ENCODE data around the gene BNIP1.
"Not testable (repeated sequence)": the region's sequence is repeated elsewhere in the genome, so short reads cannot be mapped to it uniquely, and the experiment has no call there.

The BNIP1 gene

DNA sequence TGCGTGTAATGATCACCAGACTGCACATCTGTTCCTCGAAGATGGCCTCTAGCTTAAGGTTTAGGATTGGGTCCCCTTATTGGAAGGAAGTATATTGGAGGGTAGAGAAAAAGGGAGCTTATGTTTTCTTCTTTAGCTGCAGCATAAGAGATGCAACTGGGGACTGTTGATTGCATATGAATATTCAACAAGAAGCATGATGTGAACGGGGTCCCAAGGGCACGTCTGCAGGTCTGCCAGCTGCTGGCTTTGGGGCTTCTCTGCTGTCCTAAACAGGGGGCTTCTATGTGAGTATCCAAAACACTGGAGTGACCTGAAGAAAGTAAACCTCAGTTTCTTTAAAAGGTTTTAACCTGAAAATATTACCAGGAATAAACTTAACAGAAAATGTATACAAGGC is 3.6 kb upstream of the BNIP1 start:
- no peak for DNase-seq (ENCODE audit: insufficient read length)
- no peak for TF ChIP-seq TAF1 (IDR thresholded peaks at IDR 0.05; ENCODE audit: borderline replicate concordance, low read depth, low read length)
- no peak for TF ChIP-seq POLR2AphosphoS5 (IDR thresholded peaks at IDR 0.05; ENCODE audit: low read depth, low read length)
- TF ChIP-seq POLR2A (IDR thresholded peaks at IDR 0.05; ENCODE audit: low read depth, low read length), result no peak
- FAIRE-seq, result no peak

DNA sequence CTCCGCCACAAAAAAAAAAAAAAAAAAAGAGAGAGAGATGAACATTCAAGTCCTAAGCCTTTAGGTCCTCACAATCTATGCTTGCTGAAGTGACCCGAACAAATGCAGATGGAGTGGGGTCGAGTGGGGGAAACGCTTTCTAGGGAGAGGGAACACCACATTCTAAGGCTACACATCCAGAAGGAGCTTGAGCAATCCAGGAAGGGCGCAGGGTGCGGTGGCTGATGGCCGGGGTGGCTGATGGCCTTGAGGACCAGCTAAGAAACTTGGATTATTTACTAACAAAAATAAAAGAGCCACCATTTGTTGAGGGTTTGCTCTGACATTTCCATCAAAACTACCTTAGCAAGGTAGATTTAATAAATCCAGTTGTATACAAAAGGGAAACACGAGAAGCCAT is 764 bp upstream of the BNIP1 start:
- FAIRE-seq, result no peak

DNA sequence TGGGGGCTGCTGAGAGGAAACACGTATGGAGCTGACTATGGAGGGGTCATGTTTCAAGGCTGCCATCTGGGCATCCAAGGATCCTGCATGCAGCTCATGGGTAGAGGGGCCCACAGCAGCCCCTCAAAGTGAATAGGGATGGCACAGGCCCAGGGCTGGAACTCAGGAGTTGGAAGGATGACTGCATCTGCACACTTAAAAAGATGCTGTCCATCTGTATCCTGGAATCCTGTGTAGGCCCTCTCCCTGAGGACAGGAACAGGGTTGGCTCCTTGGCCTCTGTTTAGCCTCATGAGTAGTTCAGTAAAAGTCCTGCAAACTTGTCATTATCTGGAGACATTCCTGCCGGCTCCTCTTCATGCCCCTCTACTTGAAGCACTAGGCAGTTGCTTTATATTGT is 4.0 kb downstream of the BNIP1 start:
- TF ChIP-seq TAF1 (IDR thresholded peaks at IDR 0.05; ENCODE audit: borderline replicate concordance, low read depth, low read length) (no peak), POLR2AphosphoS5 (IDR thresholded peaks at IDR 0.05; ENCODE audit: low read depth, low read length) (no peak), POLR2A (IDR thresholded peaks at IDR 0.05; ENCODE audit: low read depth, low read length) (no peak)
- FAIRE-seq, result no peak

More for the DNA sequence above, 764 bp upstream of the BNIP1 start:
- no peak for TF ChIP-seq POLR2AphosphoS5 (IDR thresholded peaks at IDR 0.05; ENCODE audit: low read depth, low read length)
- TF ChIP-seq TAF1 (IDR thresholded peaks at IDR 0.05; ENCODE audit: borderline replicate concordance, low read depth, low read length), result no peak
- TF ChIP-seq POLR2A (IDR thresholded peaks at IDR 0.05; ENCODE audit: low read depth, low read length), result no peak
- DNase-seq (ENCODE audit: insufficient read length), result no peak

DNA sequence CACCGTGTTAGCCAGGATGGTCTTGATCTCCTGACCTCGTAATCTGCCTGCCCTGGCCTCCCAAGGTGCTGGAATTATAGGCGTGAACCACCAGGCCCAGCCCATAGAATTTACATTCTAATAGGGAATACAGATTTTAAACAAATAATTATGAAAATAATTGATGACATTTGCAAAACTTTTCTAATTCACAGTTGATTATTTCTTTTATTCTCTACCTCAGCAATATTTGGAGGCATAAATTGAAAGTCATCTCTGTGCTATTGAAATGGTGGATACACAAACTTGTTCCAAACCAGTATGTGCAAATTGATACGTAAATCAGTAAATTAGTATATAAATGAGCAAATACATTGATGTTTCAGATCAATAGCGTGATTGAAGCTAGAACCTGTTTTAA is 8.2 kb downstream of the BNIP1 start:
- no peak for FAIRE-seq

More for the DNA sequence above, 4.0 kb downstream of the BNIP1 start:
- no peak for DNase-seq (ENCODE audit: insufficient read length)

DNA sequence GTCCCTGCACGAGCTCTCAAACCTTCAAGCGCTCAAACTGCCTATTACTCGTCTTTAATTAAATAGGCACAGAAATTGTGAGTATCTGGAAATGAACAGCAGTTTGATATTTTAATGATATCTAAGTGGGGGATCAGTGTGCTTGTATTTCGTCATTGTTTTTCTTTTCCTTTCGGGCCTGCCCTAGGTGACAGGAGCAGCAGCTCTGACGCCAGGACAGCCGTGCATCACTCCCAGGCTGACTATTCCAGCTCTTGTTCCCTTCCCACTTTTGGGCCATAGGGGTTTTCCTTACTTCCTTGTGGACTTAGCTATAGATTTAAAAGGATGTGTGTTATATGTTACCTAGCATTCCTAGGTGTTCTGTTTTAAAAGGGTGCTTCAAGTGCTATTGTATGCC is 9.5 kb downstream of the BNIP1 start:
- DNase-seq (ENCODE audit: insufficient read length), result no peak
- no peak for TF ChIP-seq POLR2A (IDR thresholded peaks at IDR 0.05; ENCODE audit: low read depth, low read length)
- TF ChIP-seq TAF1 (IDR thresholded peaks at IDR 0.05; ENCODE audit: borderline replicate concordance, low read depth, low read length), result no peak
- TF ChIP-seq POLR2AphosphoS5 (IDR thresholded peaks at IDR 0.05; ENCODE audit: low read depth, low read length), result no peak
- no peak for FAIRE-seq

More for the DNA sequence above, 8.2 kb downstream of the BNIP1 start:
- TF ChIP-seq TAF1 (IDR thresholded peaks at IDR 0.05; ENCODE audit: borderline replicate concordance, low read depth, low read length) (no peak), POLR2A (IDR thresholded peaks at IDR 0.05; ENCODE audit: low read depth, low read length) (no peak), POLR2AphosphoS5 (IDR thresholded peaks at IDR 0.05; ENCODE audit: low read depth, low read length) (no peak)
- DNase-seq (ENCODE audit: insufficient read length), result no peak

DNA sequence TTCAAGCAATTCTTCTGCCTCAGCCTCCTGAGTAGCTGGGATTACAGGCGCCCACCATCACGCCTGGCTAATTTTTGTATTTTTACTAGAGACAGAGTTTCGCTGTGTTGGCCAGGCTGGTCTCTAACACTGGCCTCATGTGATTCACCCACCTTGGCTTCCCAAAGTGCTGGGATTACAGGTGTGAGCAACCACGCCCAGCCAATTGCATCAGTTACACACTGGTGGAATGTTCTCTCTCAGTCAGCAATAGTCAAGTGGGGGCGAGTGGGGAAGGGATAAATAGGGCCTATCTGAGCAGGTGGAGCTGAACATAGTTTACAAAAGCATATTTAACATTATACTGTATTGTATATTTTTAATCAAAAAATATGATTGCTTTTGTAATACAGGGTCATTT is 10.3 kb downstream of the BNIP1 start:
- not testable (repeated sequence) for FAIRE-seq; DNase-seq (ENCODE audit: insufficient read length)

DNA sequence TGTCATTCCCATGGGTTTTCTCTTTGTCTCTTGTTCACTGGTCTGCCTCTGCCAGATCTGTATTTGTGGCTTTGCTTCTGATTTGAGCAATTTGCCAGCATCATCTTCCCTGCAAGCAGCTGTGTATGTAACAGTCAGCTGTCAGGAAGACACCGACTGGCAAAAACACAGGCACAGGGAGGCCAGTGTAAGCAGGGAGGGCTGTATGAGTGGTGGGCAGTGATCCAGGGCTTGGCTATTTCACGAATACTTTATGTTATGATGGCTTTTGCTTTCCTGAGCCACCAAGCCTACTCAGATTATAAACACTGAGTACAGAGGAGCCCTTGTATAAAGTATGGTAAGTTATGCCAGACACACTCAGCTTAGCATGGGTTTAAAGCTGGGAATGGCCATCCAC is 11.6 kb downstream of the BNIP1 start:
- FAIRE-seq, result no peak
- no peak for TF ChIP-seq TAF1 (IDR thresholded peaks at IDR 0.05; ENCODE audit: borderline replicate concordance, low read depth, low read length)
- TF ChIP-seq POLR2AphosphoS5 (IDR thresholded peaks at IDR 0.05; ENCODE audit: low read depth, low read length), result no peak
- no peak for TF ChIP-seq POLR2A (IDR thresholded peaks at IDR 0.05; ENCODE audit: low read depth, low read length)
- no peak for DNase-seq (ENCODE audit: insufficient read length)

DNA sequence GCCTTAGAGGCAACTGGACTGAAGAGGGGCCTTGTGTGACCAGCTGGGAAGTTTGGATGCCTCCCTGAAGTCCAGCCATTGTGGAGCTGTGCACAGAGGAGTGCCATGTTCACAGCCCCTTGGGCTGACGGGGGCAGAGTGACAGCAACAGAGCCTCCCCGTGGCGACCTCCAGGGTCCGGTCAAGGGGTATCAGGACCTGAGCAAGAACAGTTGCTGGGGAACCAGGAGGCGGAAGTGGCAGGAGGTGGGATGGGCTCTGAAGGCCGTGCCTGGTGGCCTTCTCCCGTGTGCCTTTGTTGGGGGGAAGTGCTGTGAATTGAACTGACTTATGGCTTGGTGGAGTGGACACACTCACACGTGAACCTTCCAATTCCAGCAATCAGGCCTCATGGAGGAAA is 14.0 kb downstream of the BNIP1 start:
- no peak for FAIRE-seq
- no peak for DNase-seq (ENCODE audit: insufficient read length)
- TF ChIP-seq TAF1 (IDR thresholded peaks at IDR 0.05; ENCODE audit: borderline replicate concordance, low read depth, low read length), result no peak
- TF ChIP-seq POLR2AphosphoS5 (IDR thresholded peaks at IDR 0.05; ENCODE audit: low read depth, low read length), result no peak
- no peak for TF ChIP-seq POLR2A (IDR thresholded peaks at IDR 0.05; ENCODE audit: low read depth, low read length)

DNA sequence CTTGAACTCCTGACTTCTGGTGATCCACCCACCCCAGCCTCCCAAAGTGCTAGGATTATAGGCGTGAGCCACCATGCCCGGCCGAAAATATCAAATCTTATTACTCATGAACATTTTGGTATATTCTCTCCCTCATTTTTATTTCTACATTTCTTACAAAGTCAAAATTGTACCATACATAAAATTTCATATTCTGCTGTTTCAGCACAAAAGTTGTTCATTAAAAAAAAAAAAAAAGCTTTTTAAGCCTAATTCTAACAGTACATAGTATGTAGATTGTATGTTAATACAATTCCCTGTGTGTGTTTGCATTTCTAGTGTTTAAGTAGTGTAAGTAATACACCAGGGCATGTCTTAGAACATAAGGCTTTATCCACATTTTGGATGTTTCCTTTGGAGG is 14.9 kb downstream of the BNIP1 start:
- FAIRE-seq, result no peak
- no peak for TF ChIP-seq POLR2AphosphoS5 (IDR thresholded peaks at IDR 0.05; ENCODE audit: low read depth, low read length)
- DNase-seq (ENCODE audit: insufficient read length), result no peak

DNA sequence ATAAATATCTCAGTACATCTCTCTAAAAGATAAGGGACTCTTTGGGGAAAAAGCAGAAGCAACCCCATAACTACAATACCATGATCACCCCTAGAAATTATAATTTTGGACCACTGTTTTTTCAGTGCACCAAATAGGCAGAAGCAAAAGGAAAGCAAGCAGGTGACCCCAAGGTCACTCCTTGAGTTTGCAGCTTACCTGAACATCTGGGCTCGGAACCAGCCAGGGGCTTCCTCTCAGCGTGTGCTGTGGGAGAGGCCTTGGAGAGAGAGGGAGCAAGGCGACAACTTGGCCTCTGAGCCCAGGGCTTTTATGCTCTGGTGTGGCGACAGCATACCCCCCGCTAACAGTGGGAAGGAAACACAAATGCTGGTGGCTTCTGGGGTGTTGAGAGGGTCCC is 16.8 kb downstream of the BNIP1 start:
- DNase-seq (ENCODE audit: insufficient read length), result no peak
- TF ChIP-seq POLR2A (IDR thresholded peaks at IDR 0.05; ENCODE audit: low read depth, low read length), result no peak
- TF ChIP-seq TAF1 (IDR thresholded peaks at IDR 0.05; ENCODE audit: borderline replicate concordance, low read depth, low read length), result no peak
- TF ChIP-seq POLR2AphosphoS5 (IDR thresholded peaks at IDR 0.05; ENCODE audit: low read depth, low read length), result no peak
- no peak for FAIRE-seq

DNA sequence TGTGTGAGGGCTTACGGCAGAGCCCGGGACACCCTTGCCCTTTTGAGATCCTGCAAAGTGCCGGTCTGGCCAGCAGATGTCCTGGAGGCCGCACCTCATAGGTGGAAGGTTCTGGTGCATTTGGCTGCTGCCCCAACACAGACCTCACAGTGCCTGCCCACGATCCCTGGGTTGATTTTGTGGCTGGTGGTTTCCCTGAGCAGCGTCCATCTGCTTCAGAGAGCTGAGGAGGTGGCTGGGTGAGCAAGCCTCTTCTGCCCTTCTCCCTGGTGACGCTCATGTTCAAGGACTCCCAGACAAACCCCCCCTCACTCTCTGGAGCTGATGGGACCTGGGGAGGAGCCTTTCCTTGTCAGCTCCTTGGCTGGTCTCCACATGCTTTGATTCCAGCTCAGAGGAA is 18.9 kb downstream of the BNIP1 start:
- DNase-seq (ENCODE audit: insufficient read length), result no peak
- FAIRE-seq, result no peak
- no peak for TF ChIP-seq POLR2A (IDR thresholded peaks at IDR 0.05; ENCODE audit: low read depth, low read length)
- TF ChIP-seq TAF1 (IDR thresholded peaks at IDR 0.05; ENCODE audit: borderline replicate concordance, low read depth, low read length), result no peak
- no peak for TF ChIP-seq POLR2AphosphoS5 (IDR thresholded peaks at IDR 0.05; ENCODE audit: low read depth, low read length)

DNA sequence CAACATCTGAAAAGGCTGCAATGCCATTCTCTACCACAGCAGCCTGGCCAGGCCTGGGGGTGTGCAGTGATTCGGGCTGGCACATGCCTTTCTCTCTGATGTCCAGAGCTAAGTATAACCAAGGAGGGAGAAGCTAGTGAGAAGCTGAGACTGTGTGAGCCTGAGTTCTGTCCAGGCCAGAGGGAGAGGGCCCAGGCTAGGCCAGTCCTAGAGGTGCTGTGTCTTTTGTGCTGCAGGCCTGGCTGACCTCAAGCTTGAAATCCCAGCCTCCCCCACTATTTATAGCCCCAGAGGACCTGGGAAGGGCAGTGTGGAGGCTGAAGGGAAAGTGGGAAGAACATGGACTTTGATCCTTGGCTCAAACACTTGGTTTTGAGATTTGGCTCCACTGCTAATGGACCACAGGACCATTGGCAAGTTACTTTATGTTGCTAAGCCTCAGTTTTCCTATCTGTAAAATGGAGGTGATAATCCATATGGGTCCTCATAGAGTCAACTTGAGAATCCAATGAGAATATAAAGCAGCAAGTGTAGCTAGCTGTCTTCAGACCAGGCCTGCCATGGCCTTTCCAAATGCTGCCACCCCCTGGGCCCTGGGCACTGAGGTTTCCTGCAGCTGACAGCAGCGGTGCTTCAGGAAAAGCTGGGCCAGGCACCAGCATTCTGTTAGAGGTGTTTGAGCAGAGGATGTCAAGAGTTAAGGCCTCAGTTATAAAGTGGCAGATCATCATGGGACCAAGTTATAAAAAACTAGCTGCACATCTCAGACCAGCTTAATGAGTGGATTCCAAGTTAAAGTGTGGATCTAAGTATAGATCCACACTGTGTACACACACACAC is 21.1 kb downstream of the BNIP1 start:
- FAIRE-seq (no peak), DNase-seq (ENCODE audit: insufficient read length) (no peak)
- TF ChIP-seq POLR2A (IDR thresholded peaks at IDR 0.05; ENCODE audit: low read depth, low read length), result no peak
- no peak for TF ChIP-seq TAF1 (IDR thresholded peaks at IDR 0.05; ENCODE audit: borderline replicate concordance, low read depth, low read length)
- no peak; the same call in 1 of the 2 replicates for TF ChIP-seq POLR2AphosphoS5 (IDR thresholded peaks at IDR 0.05; ENCODE audit: low read depth, low read length)
